Progenitor cell of endocrine pancreas (in vitro differentiated cells): ENCODE measurements around the gene CRYBB1. TPM values are rescaled to one million over a fixed set of nuclear protein-coding genes. Genes with fewer than 3 reads are reported as not detected.

Experiments
- DNase-seq: peaks from one replicate; pipeline ENCODE4 v3.0.0; 2021; ENCODE audit warnings: low spot score; ENCODE audit not compliant: unreplicated experiment
- H3K27ac Mint-ChIP-seq: 2 replicates; pipeline ENCODE4 v1.8.0; 2021; ENCODE audit warnings: mild to moderate bottlenecking, moderate library complexity, mixed read lengths
- H3K27me3 Mint-ChIP-seq: 2 replicates; pipeline ENCODE4 v1.8.0; 2021; ENCODE audit warnings: mixed read lengths
- H3K36me3 Mint-ChIP-seq: 2 replicates; pipeline ENCODE4 v1.8.0; 2022; ENCODE audit warnings: mixed read lengths; ENCODE audit not compliant: insufficient read depth
- H3K4me1 Mint-ChIP-seq: 2 replicates; pipeline ENCODE4 v1.8.0; 2021; ENCODE audit warnings: low read depth, mixed read lengths
- H3K4me3 Mint-ChIP-seq: 2 replicates; pipeline ENCODE4 v1.8.0; 2021; ENCODE audit warnings: low read depth, mild to moderate bottlenecking, moderate library complexity, mixed read lengths
- H3K9me3 Mint-ChIP-seq: 2 replicates; pipeline ENCODE4 v1.8.0; 2021; ENCODE audit warnings: low read depth, mixed read lengths
- total RNA-seq: library from RNA; stranded (reverse); gene quantifications from 2 replicates; pipeline ENCODE4 v1.2.1, GENCODE V29; 2021
- TF ChIP-seq, protein P1 (sequence below): fragments of 200-600 bp; sonication (generic); IDR thresholded peaks from one replicate; pipeline ENCODE4 v1.5.0; 2021; ENCODE audit warnings: antibody characterized with exemption, mild to moderate bottlenecking; ENCODE audit not compliant: unreplicated experiment

CRYBB1 gene
- total RNA-seq, 1 donor from 2014 or later = not detected

DNA sequence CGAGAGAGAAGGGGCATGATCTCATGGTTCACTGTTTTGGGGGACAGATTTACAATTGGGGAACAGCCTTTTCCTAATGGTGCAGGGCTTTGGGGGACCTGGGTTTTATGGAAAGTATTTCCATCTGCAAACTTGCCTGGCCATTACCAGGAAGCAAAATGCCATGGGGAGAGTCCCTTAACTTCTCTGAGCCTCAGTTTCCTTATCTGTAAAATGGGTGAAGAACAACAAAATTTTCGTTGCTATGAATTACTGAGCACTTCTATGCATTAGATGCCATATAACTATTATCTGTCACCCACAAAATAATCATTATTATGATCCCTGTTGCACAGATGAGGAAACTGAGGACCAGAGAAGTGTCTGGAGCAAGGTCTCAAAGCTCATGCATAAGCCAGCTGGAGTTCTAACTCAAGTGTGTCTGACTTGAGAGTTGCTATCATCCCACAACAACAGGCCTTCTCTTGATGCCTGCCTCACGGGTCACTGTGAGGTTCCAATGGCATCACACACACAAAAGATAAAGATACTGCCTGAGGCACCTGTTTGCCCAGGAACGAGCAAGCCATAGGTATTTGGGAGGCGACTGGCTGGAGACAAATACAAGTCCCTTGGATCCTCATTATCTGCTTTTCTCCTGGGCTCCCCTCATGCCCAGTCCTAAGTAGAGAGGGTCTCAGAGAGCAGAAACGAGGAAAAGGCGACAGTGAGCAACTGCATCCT lies 43.7 kb downstream of the CRYBB1 start:
- Mint-ChIP-seq H3K9me3 (no peaks in the 10 kb centered on the region), H3K36me3 (peaks cover 1% of the 10 kb centered on the region), H3K4me3 (no peak overlapping the region), H3K27ac (no peak overlapping the region), H3K27me3 (no peaks in the 10 kb centered on the region), H3K4me1 (peaks cover 2% of the 10 kb centered on the region)
- DNase-seq = no peak
- TF ChIP-seq, protein P1, sequence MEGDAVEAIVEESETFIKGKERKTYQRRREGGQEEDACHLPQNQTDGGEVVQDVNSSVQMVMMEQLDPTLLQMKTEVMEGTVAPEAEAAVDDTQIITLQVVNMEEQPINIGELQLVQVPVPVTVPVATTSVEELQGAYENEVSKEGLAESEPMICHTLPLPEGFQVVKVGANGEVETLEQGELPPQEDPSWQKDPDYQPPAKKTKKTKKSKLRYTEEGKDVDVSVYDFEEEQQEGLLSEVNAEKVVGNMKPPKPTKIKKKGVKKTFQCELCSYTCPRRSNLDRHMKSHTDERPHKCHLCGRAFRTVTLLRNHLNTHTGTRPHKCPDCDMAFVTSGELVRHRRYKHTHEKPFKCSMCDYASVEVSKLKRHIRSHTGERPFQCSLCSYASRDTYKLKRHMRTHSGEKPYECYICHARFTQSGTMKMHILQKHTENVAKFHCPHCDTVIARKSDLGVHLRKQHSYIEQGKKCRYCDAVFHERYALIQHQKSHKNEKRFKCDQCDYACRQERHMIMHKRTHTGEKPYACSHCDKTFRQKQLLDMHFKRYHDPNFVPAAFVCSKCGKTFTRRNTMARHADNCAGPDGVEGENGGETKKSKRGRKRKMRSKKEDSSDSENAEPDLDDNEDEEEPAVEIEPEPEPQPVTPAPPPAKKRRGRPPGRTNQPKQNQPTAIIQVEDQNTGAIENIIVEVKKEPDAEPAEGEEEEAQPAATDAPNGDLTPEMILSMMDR = no peak

DNA sequence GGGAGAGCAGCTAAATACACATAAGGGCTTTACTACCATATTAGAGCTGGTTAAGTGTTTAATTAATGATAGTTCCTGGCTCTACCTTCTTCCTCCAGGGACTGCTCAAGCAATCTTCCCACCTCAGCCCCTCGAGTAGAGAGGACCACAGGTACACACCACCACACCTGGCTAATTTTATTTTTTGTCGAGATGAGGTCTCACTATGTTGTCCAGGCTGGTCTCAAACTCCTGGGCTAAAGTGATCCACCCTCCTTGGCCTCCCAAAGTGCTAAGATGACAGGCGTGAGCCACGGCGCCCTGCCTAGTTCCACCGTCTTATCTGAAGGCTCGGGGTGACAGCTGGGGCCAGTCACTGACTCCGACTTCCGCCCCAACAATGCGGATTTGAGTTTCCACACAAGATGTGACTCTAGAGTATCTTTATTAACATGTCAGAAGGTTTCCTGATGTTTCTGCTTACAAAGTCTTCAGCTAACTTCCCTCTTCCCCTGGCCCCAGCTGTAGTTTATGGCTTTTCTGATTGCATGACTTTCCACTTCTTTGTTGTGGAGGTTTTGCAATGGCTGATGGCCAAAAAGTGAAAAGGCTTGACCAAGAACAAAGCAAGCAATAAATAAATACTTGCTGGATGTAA lies 44.7 kb downstream of the CRYBB1 start:
- DNase-seq = no peak
- no peak overlapping the region for H3K27ac Mint-ChIP-seq
- peaks cover 1% of the 10 kb centered on the region for H3K36me3 Mint-ChIP-seq
- H3K4me3 Mint-ChIP-seq = no peak overlapping the region
- no peaks in the 10 kb centered on the region for H3K9me3 Mint-ChIP-seq
- no peaks in the 10 kb centered on the region for H3K27me3 Mint-ChIP-seq
- peaks cover 6% of the 10 kb centered on the region for H3K4me1 Mint-ChIP-seq
- TF ChIP-seq, protein P1 = no peak

DNA sequence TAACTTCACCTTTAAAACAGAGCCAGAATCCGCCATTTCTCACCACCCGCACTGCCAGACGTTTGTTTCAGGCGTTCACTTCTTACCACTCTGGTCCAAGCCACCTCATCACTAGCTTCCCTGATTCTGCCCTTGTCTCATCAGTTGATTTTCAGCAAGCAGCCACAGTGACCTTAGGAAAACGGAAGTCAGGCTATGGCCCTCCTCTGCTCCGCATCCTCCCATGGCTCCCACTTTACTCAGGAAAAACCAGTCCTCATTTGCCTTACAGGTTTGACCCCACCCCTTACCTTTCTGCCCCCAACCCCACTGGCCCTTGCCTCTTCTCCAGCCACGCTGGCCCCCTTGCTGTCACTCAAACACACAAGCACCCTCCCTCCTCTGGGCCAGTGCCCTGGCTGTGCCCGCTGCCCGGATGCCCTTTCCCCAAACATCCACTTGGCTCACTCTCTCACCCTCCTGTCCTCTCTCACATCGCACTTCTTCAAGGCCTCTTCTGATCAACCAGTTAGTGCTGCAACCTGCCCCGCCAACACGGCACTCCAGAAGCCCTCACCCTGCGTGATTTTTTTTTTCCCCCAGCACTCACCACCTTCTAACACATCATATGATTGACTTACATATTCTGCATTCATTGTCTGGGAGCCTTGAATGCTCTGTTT lies 46.8 kb downstream of the CRYBB1 start:
- TF ChIP-seq, protein P1 = no peak
- H3K27me3 Mint-ChIP-seq = no peaks in the 10 kb centered on the region
- H3K4me3 Mint-ChIP-seq = no peak overlapping the region
- H3K36me3 Mint-ChIP-seq = no peaks in the 10 kb centered on the region
- DNase-seq = no peak
- H3K27ac Mint-ChIP-seq = no peak overlapping the region
- peaks cover 13% of the 10 kb centered on the region for H3K4me1 Mint-ChIP-seq
- H3K9me3 Mint-ChIP-seq = no peaks in the 10 kb centered on the region

DNA sequence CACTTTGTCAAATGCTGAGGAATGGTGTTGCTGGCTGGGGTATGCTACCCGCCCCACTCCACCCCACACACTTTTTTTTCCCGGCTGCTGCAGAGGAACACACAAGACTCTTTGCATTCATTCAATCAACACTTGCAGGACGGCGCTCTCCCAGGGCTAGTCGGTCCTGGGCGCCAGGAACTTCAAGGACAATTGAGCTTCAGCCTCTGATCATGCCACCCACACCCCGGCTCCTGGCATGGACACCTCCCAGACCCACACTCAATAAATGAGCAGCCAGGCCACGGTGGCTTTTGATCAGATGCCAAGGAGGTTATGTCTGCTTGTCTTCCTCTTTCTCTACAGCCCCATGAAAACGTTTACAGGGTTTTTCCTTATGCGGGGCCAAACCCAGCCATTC lies 47.7 kb downstream of the CRYBB1 start:
- Mint-ChIP-seq H3K4me3 (no peak overlapping the region), H3K27me3 (no peaks in the 10 kb centered on the region), H3K27ac (peak overlapping the region; percentile 17), H3K4me1 (peaks cover 13% of the 10 kb centered on the region), H3K9me3 (no peaks in the 10 kb centered on the region), H3K36me3 (no peaks in the 10 kb centered on the region)
- DNase-seq = no peak
- TF ChIP-seq, protein P1 = no peak

DNA sequence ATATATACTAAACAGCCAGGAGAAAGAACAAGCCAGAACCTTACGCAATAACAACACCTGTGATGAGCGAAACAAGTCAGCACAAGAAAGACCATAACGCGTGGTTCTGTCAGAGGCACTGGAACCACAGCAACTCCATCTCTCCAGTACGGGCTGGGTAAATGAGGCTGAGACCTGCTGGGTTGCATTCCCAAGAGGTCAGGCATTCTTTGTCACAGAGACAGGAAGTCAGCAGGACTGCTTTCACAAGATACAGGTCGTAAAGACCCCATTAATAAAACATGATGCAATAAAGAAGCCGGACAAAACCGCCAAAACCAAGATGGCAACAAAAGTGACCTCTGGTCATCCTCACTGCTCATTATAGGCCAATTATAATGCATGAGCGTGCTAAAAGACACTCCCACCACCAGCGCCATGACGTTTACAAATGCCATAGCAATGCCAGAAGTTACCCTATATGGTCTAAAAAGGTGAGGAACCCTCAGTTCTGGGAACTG lies 49.6 kb downstream of the CRYBB1 start:
- H3K36me3 Mint-ChIP-seq = no peaks in the 10 kb centered on the region
- peaks cover 13% of the 10 kb centered on the region for H3K4me1 Mint-ChIP-seq
- H3K4me3 Mint-ChIP-seq = no peak overlapping the region
- DNase-seq = no peak
- H3K9me3 Mint-ChIP-seq = no peaks in the 10 kb centered on the region
- H3K27me3 Mint-ChIP-seq = no peaks in the 10 kb centered on the region
- H3K27ac Mint-ChIP-seq = peak overlapping the region; percentile 92
- TF ChIP-seq, protein P1 = no peak
